ENCODE measurements around the gene PARD3B.

Gene PARD3B

DNA sequence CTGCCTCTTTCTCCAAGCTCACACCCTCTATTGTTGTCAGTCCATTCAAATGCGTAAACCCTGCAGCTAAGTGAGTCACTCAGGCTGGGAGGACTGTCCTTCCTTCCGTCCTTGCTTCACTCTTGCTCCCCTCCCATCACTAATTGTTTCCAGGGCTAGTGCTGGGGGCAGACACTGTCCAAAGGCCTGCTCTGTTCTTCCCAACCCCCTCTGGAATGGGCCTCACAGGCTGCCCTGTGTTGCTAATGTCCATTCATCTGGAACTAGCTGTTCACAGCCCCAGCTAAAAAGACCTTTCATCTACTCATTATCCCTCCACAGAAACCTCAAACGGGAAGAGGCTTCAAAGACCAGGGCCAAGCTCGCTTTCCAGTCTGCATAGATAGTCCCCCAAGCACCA, 1105.2 kb downstream of the PARD3B start:
- DNase-seq (ENCODE audit: low spot score): no peak
- Histone ChIP-seq H3K27ac (no peak overlapping the region), H3K4me3 (no peak overlapping the region)
- TF ChIP-seq, protein P1, sequence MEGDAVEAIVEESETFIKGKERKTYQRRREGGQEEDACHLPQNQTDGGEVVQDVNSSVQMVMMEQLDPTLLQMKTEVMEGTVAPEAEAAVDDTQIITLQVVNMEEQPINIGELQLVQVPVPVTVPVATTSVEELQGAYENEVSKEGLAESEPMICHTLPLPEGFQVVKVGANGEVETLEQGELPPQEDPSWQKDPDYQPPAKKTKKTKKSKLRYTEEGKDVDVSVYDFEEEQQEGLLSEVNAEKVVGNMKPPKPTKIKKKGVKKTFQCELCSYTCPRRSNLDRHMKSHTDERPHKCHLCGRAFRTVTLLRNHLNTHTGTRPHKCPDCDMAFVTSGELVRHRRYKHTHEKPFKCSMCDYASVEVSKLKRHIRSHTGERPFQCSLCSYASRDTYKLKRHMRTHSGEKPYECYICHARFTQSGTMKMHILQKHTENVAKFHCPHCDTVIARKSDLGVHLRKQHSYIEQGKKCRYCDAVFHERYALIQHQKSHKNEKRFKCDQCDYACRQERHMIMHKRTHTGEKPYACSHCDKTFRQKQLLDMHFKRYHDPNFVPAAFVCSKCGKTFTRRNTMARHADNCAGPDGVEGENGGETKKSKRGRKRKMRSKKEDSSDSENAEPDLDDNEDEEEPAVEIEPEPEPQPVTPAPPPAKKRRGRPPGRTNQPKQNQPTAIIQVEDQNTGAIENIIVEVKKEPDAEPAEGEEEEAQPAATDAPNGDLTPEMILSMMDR (IDR thresholded peaks at IDR 0.05): no peak

DNA sequence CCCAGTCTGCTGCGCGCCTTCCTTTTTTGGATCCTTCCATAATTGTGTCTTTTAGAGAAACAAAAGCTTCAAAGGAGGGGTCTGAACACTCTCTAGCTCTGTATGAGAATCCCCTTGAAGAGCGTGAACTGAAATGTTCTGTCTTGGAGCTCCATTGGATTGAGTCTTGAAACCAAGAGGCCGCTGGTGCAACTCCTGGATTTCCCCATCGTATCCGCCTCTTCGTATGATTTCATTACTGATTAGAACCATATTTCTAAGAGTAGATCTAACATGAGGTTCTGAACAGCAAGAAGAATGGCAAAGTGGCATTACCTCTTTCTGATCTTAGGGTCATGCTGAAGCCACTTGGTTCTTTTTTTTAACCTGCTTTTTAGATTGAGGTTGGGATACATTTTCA, 1105.7 kb downstream of the PARD3B start:
- no peak overlapping the region for H3K4me3 ChIP-seq
- DNase-seq (ENCODE audit: low spot score): no peak
- no peak overlapping the region for H3K27ac ChIP-seq
- TF ChIP-seq, protein P1 (IDR thresholded peaks at IDR 0.05): no peak

DNA sequence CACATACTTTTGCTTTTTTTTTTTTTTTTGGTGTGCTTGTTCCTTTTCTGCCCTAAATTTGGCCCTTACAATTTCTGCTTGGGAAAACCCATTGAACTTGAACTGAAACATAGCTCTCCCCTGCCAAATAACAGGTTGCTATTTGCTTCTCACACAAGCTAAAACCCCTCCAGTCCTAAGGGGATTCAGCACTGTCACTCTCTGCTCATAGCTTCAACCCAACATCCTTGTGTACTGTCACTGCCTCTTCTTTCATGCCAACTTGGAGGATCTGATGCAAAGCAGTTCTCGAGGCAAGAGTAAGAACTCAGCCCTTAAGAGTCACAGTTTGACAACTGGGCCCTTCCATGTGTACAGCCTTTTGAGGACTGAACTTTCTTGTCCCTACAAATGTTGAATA, 1106.4 kb downstream of the PARD3B start:
- no peak overlapping the region for H3K4me3 ChIP-seq
- TF ChIP-seq, protein P1 (IDR thresholded peaks at IDR 0.05): no peak
- no peak overlapping the region for H3K27ac ChIP-seq
- no peak for DNase-seq (ENCODE audit: low spot score)

DNA sequence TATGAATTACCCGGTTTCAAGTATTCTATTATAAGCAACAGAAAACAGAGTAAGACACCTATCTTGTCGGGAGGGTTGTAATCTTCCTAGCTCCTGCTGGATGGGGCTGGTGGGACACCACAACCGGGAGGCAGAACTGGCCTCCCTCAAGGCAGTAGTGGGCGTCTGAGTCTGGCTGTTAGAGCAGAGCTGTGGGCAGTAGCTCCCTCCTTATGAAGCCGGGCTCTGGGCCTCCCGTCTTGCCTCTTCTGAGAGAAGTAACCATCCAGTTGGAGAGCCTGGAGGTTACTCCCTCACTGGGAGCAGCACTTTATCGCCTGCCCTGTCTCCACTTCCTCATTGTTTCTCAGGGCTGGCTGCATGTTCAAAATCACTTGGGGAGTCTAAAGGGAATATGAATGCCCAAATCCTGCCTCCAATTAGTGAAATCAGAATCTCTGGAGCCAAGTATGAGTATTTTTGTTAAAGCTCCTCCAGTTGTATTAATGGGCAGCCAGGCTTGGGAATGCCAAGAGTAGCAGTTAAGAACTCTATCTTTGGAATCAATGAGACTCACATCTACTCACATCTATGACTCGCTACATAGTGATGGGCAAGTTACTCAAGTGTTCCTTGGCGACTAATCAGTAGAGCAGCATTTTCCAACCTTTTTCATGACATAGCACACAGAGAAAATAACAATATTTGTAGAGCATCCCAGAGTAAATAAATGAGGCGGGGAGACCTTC, 1109.8 kb downstream of the PARD3B start:
- no peak for DNase-seq (ENCODE audit: low spot score)

DNA sequence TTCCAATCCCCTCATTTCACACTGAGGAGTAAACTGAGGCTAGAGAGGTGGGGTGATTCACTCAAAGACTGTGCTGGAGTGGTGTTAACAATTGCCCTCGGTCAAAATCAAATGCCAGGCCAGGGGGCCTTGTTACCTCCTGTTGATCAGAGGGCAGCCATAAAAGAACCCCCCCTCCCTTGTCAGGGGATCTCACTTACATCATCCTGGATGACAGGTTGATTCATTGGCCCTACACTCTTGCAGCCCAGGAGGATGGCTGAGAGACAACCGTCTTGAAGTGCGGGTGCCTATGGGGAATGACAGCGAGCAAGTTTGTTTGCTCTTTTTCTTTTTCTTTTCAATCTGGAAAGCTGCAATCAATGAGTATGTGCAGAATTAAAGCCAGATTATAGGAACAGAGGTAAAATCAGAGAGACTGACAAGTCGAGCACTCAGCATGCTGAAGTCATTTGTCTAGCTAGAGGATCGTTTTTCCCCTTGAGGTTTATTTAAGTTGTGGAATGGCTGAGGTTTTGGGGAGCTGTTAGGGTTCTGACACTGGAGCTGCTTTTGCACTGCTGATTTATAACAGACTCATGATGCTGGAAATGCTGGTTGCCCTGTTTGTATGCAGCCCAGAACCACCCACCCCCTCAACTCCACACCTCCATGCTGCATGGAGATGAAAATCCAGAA, 1110.6 kb downstream of the PARD3B start:
- no peak for DNase-seq (ENCODE audit: low spot score)
- TF ChIP-seq, protein P1 (IDR thresholded peaks at IDR 0.05): no peak
- H3K4me3 ChIP-seq: no peak overlapping the region
- no peak overlapping the region for H3K27ac ChIP-seq

More for the DNA sequence above, 1109.8 kb downstream of the PARD3B start:
- TF ChIP-seq, protein P1 (IDR thresholded peaks at IDR 0.05): no peak
- Histone ChIP-seq H3K4me3 (no peak overlapping the region), H3K27ac (no peak overlapping the region)

DNA sequence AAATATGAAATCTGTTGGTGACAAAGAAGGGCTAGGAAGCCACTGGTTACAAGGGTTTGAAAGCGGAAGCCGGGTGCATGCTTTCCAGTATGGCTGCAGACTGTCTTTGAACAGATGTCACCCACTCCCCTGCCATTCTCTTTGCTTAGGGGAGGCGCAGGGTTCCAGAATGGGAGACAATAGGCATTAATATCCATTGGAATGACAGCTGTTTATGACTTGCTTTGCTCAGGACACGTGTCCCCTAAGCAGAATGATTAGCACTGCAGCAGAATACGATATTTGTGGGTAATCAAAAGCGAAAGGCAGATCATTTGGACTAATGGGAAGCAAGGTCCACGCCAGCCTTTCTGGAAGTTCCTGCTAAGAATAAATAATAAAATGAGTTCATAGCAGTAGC, 1111.2 kb downstream of the PARD3B start:
- Histone ChIP-seq H3K4me3 (no peak overlapping the region), H3K27ac (no peak overlapping the region)
- TF ChIP-seq, protein P1 (IDR thresholded peaks at IDR 0.05): no peak
- DNase-seq (ENCODE audit: low spot score): no peak

DNA sequence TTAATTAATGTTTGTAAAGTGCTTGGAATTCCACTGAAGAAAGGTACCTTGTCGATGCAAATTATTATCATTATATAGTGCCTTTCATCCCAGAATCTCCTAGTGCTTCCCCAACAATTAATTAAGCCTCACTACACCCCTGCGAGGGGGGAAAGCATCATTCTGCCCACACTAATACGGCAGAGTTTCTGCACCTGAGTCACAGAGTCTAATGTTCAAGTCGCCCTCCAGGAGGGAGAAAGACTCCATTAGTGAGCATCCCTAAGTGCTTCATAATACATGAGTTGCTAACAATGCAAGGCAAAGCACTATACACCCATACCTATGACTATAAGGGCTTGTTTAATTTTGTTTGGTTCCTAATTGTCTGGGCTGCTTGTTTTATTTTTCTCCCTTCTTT, 1111.7 kb downstream of the PARD3B start:
- H3K4me3 ChIP-seq: no peak overlapping the region
- H3K27ac ChIP-seq: peak overlapping the region in 1 of 2 donors; percentile 33
- no peak for DNase-seq (ENCODE audit: low spot score)
- TF ChIP-seq, protein P1 (IDR thresholded peaks at IDR 0.05): no peak
